Measurements from ENCODE around the gene BTRC.

The BTRC gene

GRCh38 chr10:101442456-101442800, 88.5 kb downstream of the BTRC start:
- TF ChIP-seq CTCF (IDR thresholded peaks at IDR 0.05; ENCODE audit: low read depth, low read length) (no peak), MAX (IDR thresholded peaks at IDR 0.05; ENCODE audit: low read depth, low read length) (no peak)
- no peak overlapping the region for H3K4me3 ChIP-seq (ENCODE audit: low read depth, low read length)
- no peak for DNase-seq (ENCODE audit: low read depth)

- TF ChIP-seq POLR2A (IDR thresholded peaks at IDR 0.05; ENCODE audit: extremely low read depth, insufficient read length): no peak
- peak; percentile 22 for TF ChIP-seq CTCF (IDR thresholded peaks at IDR 0.05; ENCODE audit: low read depth, low read length)
- TF ChIP-seq MAX (IDR thresholded peaks at IDR 0.05; ENCODE audit: low read depth, low read length): no peak
- peak; percentile 31 for DNase-seq (ENCODE audit: low read depth)
Measured at GRCh38 chr10:101444058-101444898, 90.3 kb downstream of the BTRC start.

GRCh38 chr10:101446071-101446470, 92.1 kb downstream of the BTRC start:
- no peak for TF ChIP-seq MAX (IDR thresholded peaks at IDR 0.05; ENCODE audit: low read depth, low read length)
- TF ChIP-seq MYC (IDR thresholded peaks at IDR 0.05; ENCODE audit: low read depth, low read length): no peak
- TF ChIP-seq CTCF (IDR thresholded peaks at IDR 0.05; ENCODE audit: low read depth, low read length): no peak
- TF ChIP-seq POLR2A (IDR thresholded peaks at IDR 0.05; ENCODE audit: extremely low read depth, insufficient read length): no peak
- H3K4me3 ChIP-seq (ENCODE audit: low read depth, low read length): no peak overlapping the region
- no peak for DNase-seq (ENCODE audit: low read depth)

More at GRCh38 chr10:101444058-101444898, 90.3 kb downstream of the BTRC start:
- no peak overlapping the region for H3K4me3 ChIP-seq (ENCODE audit: low read depth, low read length)

- no peak overlapping the region for H3K4me3 ChIP-seq (ENCODE audit: low read depth, low read length)
- no peak for DNase-seq (ENCODE audit: low read depth)
- TF ChIP-seq MYC (IDR thresholded peaks at IDR 0.05; ENCODE audit: low read depth, low read length): no peak
- no peak for TF ChIP-seq POLR2A (IDR thresholded peaks at IDR 0.05; ENCODE audit: extremely low read depth, insufficient read length)
- no peak for TF ChIP-seq MAX (IDR thresholded peaks at IDR 0.05; ENCODE audit: low read depth, low read length)
- TF ChIP-seq CTCF (IDR thresholded peaks at IDR 0.05; ENCODE audit: low read depth, low read length): no peak
Measured at GRCh38 chr10:101446947-101447346, 93.0 kb downstream of the BTRC start.

- no peak overlapping the region for H3K4me3 ChIP-seq (ENCODE audit: low read depth, low read length)
- no peak for TF ChIP-seq CTCF (IDR thresholded peaks at IDR 0.05; ENCODE audit: low read depth, low read length)
- no peak for TF ChIP-seq MAX (IDR thresholded peaks at IDR 0.05; ENCODE audit: low read depth, low read length)
- TF ChIP-seq POLR2A (IDR thresholded peaks at IDR 0.05; ENCODE audit: extremely low read depth, insufficient read length): no peak
- no peak for TF ChIP-seq MYC (IDR thresholded peaks at IDR 0.05; ENCODE audit: low read depth, low read length)
- no peak for DNase-seq (ENCODE audit: low read depth)
Measured at GRCh38 chr10:101447477-101447876, 93.5 kb downstream of the BTRC start.

Measured in NB4 (cell line).